Caki2 (cell line): ENCODE measurements around the gene ADPGK. TPM values are rescaled to one million over a fixed set of nuclear protein-coding genes. Genes with fewer than 3 reads are reported as not detected.
"Not testable (repeated sequence)": the region's sequence is repeated elsewhere in the genome, so short reads cannot be mapped to it uniquely, and the experiment has no call there.

ENCODE experiments used
- DNase-seq: peaks from one replicate; pipeline ENCODE4 v3.0.0-alpha.2; 2015; ENCODE audit warnings: low read depth
- in situ Hi-C: cut with HindIII; loops from 2 replicates; pipeline ENCODE4 v1.10.0; 2016; ENCODE audit warnings: low sequenced_read_pairs, low pct_unique_long_range_greater_than_20kb, mixed read lengths
- total RNA-seq: library from RNA; depleted of rRNA; stranded (reverse); fragments of >200 nt; shearing (Covaris generic); gene quantifications from 2 replicates; pipeline ENCODE4 v1.2.3, GENCODE V29; 2014; ENCODE audit warnings: low replicate concordance

ADPGK gene
- total RNA-seq, 1 experiment from 2014 or later: 86.5 TPM

GRCh38 chr15:72766025-72766424, 17.5 kb downstream of the ADPGK start:
- no peak for DNase-seq
- in situ Hi-C loops: no loop called here

- no peak for DNase-seq
- in situ Hi-C loops: no loop called here
These were observed 18.9 kb downstream of the ADPGK start for GRCh38 chr15:72764656-72765055.

- in situ Hi-C loops: no loop called here
- no peak for DNase-seq
These were observed 22.8 kb downstream of the ADPGK start for GRCh38 chr15:72760590-72761260.

- in situ Hi-C loops: no loop called here
- DNase-seq: peak; percentile 72
These were observed 25.4 kb downstream of the ADPGK start for GRCh38 chr15:72758182-72758581.

- in situ Hi-C loops: no loop called here
These were observed 29.5 kb downstream of the ADPGK start for GRCh38 chr15:72754096-72754495.

GRCh38 chr15:72751751-72752455, 31.7 kb downstream of the ADPGK start:
- no peak for DNase-seq
- in situ Hi-C loops: no loop called here

More at GRCh38 chr15:72754096-72754495, 29.5 kb downstream of the ADPGK start:
- no peak for DNase-seq

- DNase-seq: no peak
- in situ Hi-C loops: no loop called here
These were observed 33.9 kb downstream of the ADPGK start for GRCh38 chr15:72749700-72750099.

- in situ Hi-C loops: no loop called here
- DNase-seq: no peak
These were observed 43.3 kb downstream of the ADPGK start for GRCh38 chr15:72740219-72740618.

GRCh38 chr15:72737723-72738122, 45.8 kb downstream of the ADPGK start:
- in situ Hi-C loops: no loop called here
- no peak for DNase-seq

GRCh38 chr15:72737061-72737460, 46.5 kb downstream of the ADPGK start:
- in situ Hi-C loops: no loop called here
- no peak for DNase-seq

- no peak for DNase-seq
- in situ Hi-C loops: no loop called here
These were observed 48.4 kb downstream of the ADPGK start for GRCh38 chr15:72735111-72735510.

- DNase-seq: no peak
- in situ Hi-C loops: no loop called here
These were observed 49.4 kb downstream of the ADPGK start for GRCh38 chr15:72733941-72734738.

- no peak for DNase-seq
- in situ Hi-C loops: no loop called here
These were observed 51.0 kb downstream of the ADPGK start for GRCh38 chr15:72732516-72732915.

GRCh38 chr15:72732086-72732485, 51.5 kb downstream of the ADPGK start:
- no peak for DNase-seq
- in situ Hi-C loops: no loop called here

GRCh38 chr15:72728821-72729220, 54.7 kb downstream of the ADPGK start:
- in situ Hi-C loops: no loop called here
- DNase-seq: no peak

- DNase-seq, in situ Hi-C loops: not testable (repeated sequence)
These were observed 55.3 kb downstream of the ADPGK start for GRCh38 chr15:72728249-72728648.

GRCh38 chr15:72727154-72727553, 56.4 kb downstream of the ADPGK start:
- no peak for DNase-seq
- in situ Hi-C loops: no loop called here

- DNase-seq, in situ Hi-C loops: not testable (repeated sequence)
These were observed 57.7 kb downstream of the ADPGK start for GRCh38 chr15:72725851-72726250.

- no peak for DNase-seq
- in situ Hi-C loops: no loop called here
These were observed 58.1 kb downstream of the ADPGK start for GRCh38 chr15:72725446-72725845.
